Thoracic aorta (tissue), 2 donors: ENCODE results near the gene ZNF446. TPM values are rescaled to one million over a fixed set of nuclear protein-coding genes. Genes with fewer than 3 reads are reported as not detected.
A peak's percentile ranks its signal among the peaks of the same experiment; 100 is the strongest.

Experiments used
- ATAC-seq: fragments of 150-250 bp; one replicate; pipeline ENCODE4 v1.8.0; 2017; ENCODE audit warnings: low read depth; ENCODE audit not compliant: insufficient number of reproducible peaks, low FRiP score
- DNase-seq: peaks from one replicate; pipeline ENCODE4 v3.0.0-alpha.2; 2020; ENCODE audit warnings: low spot score
- H3K27ac ChIP-seq, 2 donors: fragments of 200-600 bp; sonication (generic); 1 replicate in 1 of 2; 2 replicates in 1 of 2; pipeline ENCODE4 v1.5.1; 2016; ENCODE audit warnings: mild to moderate bottlenecking in 2 of 2, moderate library complexity in 2 of 2
- H3K27me3 ChIP-seq: fragments of 200-600 bp; sonication (generic); replicated peaks from 2 replicates; pipeline ENCODE4 v1.6.0; 2016; ENCODE audit warnings: mild to moderate bottlenecking; ENCODE audit not compliant: insufficient read depth
- H3K36me3 ChIP-seq: fragments of 200-600 bp; sonication (generic); one replicate; pipeline ENCODE4 v1.5.1; 2016
- H3K4me1 ChIP-seq, 2 donors: fragments of 200-600 bp; sonication (generic); 1 replicate in 1 of 2; 2 replicates in 1 of 2; pipeline versions ENCODE4 v1.5.1 to v1.6.0; 2016; ENCODE audit warnings: low read depth in 2 of 2, mild to moderate bottlenecking in 1 of 2; ENCODE audit not compliant: control insufficient read depth in 1 of 2
- H3K4me3 ChIP-seq: fragments of 200-600 bp; sonication (generic); 2 replicates; pipeline ENCODE4 v1.5.1; 2016; ENCODE audit warnings: mild to moderate bottlenecking
- H3K9me3 ChIP-seq: fragments of 200-600 bp; sonication (generic); 2 replicates; pipeline ENCODE4 v1.5.1; 2016
- CTCF ChIP-seq: fragments of 200-600 bp; sonication (generic); IDR thresholded peaks from one replicate; pipeline ENCODE4 v1.5.1; 2019; ENCODE audit warnings: antibody characterized with exemption
- total RNA-seq, 2 donors: library from RNA; depleted of rRNA; stranded (reverse); fragments of >200 nt; gene quantifications; one replicate each; pipeline versions ENCODE4 v1.1.0 to v1.2.3, GENCODE V29; 2016

ZNF446 gene
- total RNA-seq, 2 donors from 2014 or later = 17.8 to 23.7 TPM

GRCh38 chr19:58518256-58519086 lies 42.3 kb downstream of the ZNF446 start:
- Histone ChIP-seq H3K27ac (peak overlapping the region; percentile 94 to 98), H3K36me3 (peaks cover 21% of the 10 kb centered on the region), H3K4me1 (peaks cover 13 to 37% of the 10 kb centered on the region in 2 donors), H3K27me3 (no peaks in the 10 kb centered on the region), H3K4me3 (peak overlapping the region; percentile 97), H3K9me3 (no peaks in the 10 kb centered on the region)
- TF ChIP-seq CTCF = no peak
- no peak for ATAC-seq
- no peak for DNase-seq

GRCh38 chr19:58519087-58519354 lies 42.9 kb downstream of the ZNF446 start:
- TF ChIP-seq CTCF = no peak
- H3K27me3 ChIP-seq = no peaks in the 10 kb centered on the region
- H3K4me3 ChIP-seq = peak overlapping the region; percentile 97
- peaks cover 21% of the 10 kb centered on the region for H3K36me3 ChIP-seq
- H3K4me1 ChIP-seq = peaks cover 13 to 32% of the 10 kb centered on the region in 2 donors
- ATAC-seq = peak; percentile 37
- no peak for DNase-seq
- no peaks in the 10 kb centered on the region for H3K9me3 ChIP-seq
- H3K27ac ChIP-seq = peak overlapping the region; percentile 94 to 98

- ATAC-seq (peak; percentile 93), DNase-seq (peak; percentile 63)
- Histone ChIP-seq H3K4me3 (peak within 1 kb of the TSS; percentile 97), H3K4me1 (peaks cover 13 to 29% of the 10 kb centered on the region in 2 donors), H3K9me3 (no peaks in the 10 kb centered on the region), H3K27me3 (no peaks in the 10 kb centered on the region), H3K36me3 (peaks cover 21% of the 10 kb centered on the region), H3K27ac (peak within 1 kb of the TSS; percentile 94 to 98)
- peak; percentile 63 for TF ChIP-seq CTCF
Measured at GRCh38 chr19:58519355-58520256, 43.5 kb downstream of the ZNF446 start, which contains the start of gene ZBTB45. TSS of gene ZBTB45 (minus strand) at chr19:58519810. CDS start at chr19:58517673, 2,137 bp downstream.

- Histone ChIP-seq H3K27ac (peak overlapping the region; percentile 94 to 98), H3K4me1 (peaks cover 13 to 28% of the 10 kb centered on the region in 2 donors), H3K36me3 (peaks cover 21% of the 10 kb centered on the region), H3K27me3 (no peaks in the 10 kb centered on the region), H3K9me3 (no peaks in the 10 kb centered on the region), H3K4me3 (peak overlapping the region; percentile 97)
- no peak for DNase-seq
- TF ChIP-seq CTCF = no peak
- ATAC-seq = no peak
Measured at GRCh38 chr19:58520257-58520599, 44.1 kb downstream of the ZNF446 start.

GRCh38 chr19:58521651-58522050 lies 45.5 kb downstream of the ZNF446 start:
- peak overlapping the region in 1 of 2 donors; percentile 27 for H3K27ac ChIP-seq
- ATAC-seq (no peak), DNase-seq (no peak)
- H3K36me3 ChIP-seq = peaks cover 9% of the 10 kb centered on the region
- no peak for TF ChIP-seq CTCF
- peaks cover 13 to 23% of the 10 kb centered on the region in 2 donors for H3K4me1 ChIP-seq
- no peak overlapping the region for H3K4me3 ChIP-seq
- no peaks in the 10 kb centered on the region for H3K27me3 ChIP-seq
- no peaks in the 10 kb centered on the region for H3K9me3 ChIP-seq
